HG02642 (cell line): ENCODE measurements around the gene RALGAPA2.

Experiments
- ATAC-seq: cut with Tn5 transposase; IDR thresholded peaks from one replicate; pipeline ENCODE4 v1.9.1; 2021; ENCODE audit warnings: mild to moderate bottlenecking; ENCODE audit not compliant: unreplicated experiment, poor library complexity

The RALGAPA2 gene

GRCh38 chr20:20391766-20392165, 320.7 kb downstream of the RALGAPA2 start:
- ATAC-seq, result no peak

- ATAC-seq, result no peak
These were observed 321.3 kb downstream of the RALGAPA2 start for GRCh38 chr20:20391115-20391514.

GRCh38 chr20:20390393-20390792, 322.1 kb downstream of the RALGAPA2 start:
- no peak for ATAC-seq

- ATAC-seq, result no peak
These were observed 326.3 kb downstream of the RALGAPA2 start for GRCh38 chr20:20386192-20386591.

GRCh38 chr20:20375862-20376261, 336.6 kb downstream of the RALGAPA2 start:
- no peak for ATAC-seq

GRCh38 chr20:20373091-20373571, 339.3 kb downstream of the RALGAPA2 start:
- no peak for ATAC-seq

- ATAC-seq, result no peak
These were observed 340.8 kb downstream of the RALGAPA2 start for GRCh38 chr20:20371681-20372080.

GRCh38 chr20:20371083-20371482, 341.4 kb downstream of the RALGAPA2 start:
- no peak for ATAC-seq

GRCh38 chr20:20370094-20370575, 342.3 kb downstream of the RALGAPA2 start:
- ATAC-seq, result no peak

GRCh38 chr20:20369250-20370093, 343.0 kb downstream of the RALGAPA2 start:
- no peak for ATAC-seq

GRCh38 chr20:20368418-20369249, 343.8 kb downstream of the RALGAPA2 start:
- no peak for ATAC-seq

GRCh38 chr20:20367575-20368417, 344.6 kb downstream of the RALGAPA2 start, which contains the start of gene INSM1:
Gene INSM1, plus strand, starts transcription at chr20:20368104. Its CDS starts 164 bp downstream, at chr20:20368268.
- ATAC-seq, result no peak

GRCh38 chr20:20366876-20367574, 345.4 kb downstream of the RALGAPA2 start:
- ATAC-seq, result no peak

- ATAC-seq, result no peak
These were observed 345.9 kb downstream of the RALGAPA2 start for GRCh38 chr20:20366551-20366875.

- ATAC-seq, result no peak
These were observed 346.8 kb downstream of the RALGAPA2 start for GRCh38 chr20:20365480-20366161.

GRCh38 chr20:20364593-20365479, 347.6 kb downstream of the RALGAPA2 start:
- ATAC-seq, result no peak

- ATAC-seq, result no peak
These were observed 348.4 kb downstream of the RALGAPA2 start for GRCh38 chr20:20363799-20364592.
